AG09309 (cell line): Measurements from ENCODE around the gene C4orf46.

Source experiments
- DNase-seq: peaks from one replicate; pipeline ENCODE4 v3.0.0-alpha.2; 2010; ENCODE audit warnings: low read depth
- H3K4me3 ChIP-seq: 2 replicates; pipeline ENCODE4 v1.5.1; 2011; ENCODE audit warnings: mild to moderate bottlenecking, low read depth, low read length, moderate library complexity; ENCODE audit not compliant: control insufficient read depth
- CTCF ChIP-seq: IDR thresholded peaks from 2 replicates; pipeline ENCODE4 v1.5.1; 2011; ENCODE audit warnings: mild to moderate bottlenecking, low read depth, low read length, inconsistent platforms; ENCODE audit not compliant: insufficient read depth, control insufficient read depth; ENCODE audit errors: missing control alignments

Gene C4orf46

GRCh38 chr4:158625544-158625943 lies 46.1 kb downstream of the C4orf46 start:
- no peak for DNase-seq
- no peak overlapping the region for H3K4me3 ChIP-seq
- TF ChIP-seq CTCF, result no peak

- H3K4me3 ChIP-seq, result no peak overlapping the region
- peak; percentile 70 for TF ChIP-seq CTCF
- peak; percentile 49 for DNase-seq
These were observed 46.7 kb downstream of the C4orf46 start for GRCh38 chr4:158624889-158625478.

GRCh38 chr4:158622251-158622650 lies 49.4 kb downstream of the C4orf46 start:
- no peak for TF ChIP-seq CTCF
- no peak overlapping the region for H3K4me3 ChIP-seq
- DNase-seq, result no peak

GRCh38 chr4:158621729-158622128 lies 50.0 kb downstream of the C4orf46 start:
- TF ChIP-seq CTCF, result no peak
- DNase-seq, result no peak

GRCh38 chr4:158617956-158618355 lies 53.7 kb downstream of the C4orf46 start:
- TF ChIP-seq CTCF, result no peak
- no peak overlapping the region for H3K4me3 ChIP-seq
- DNase-seq, result no peak

More at GRCh38 chr4:158621729-158622128, 50.0 kb downstream of the C4orf46 start:
- no peak overlapping the region for H3K4me3 ChIP-seq
